Memory B cell (primary cell): ENCODE results near the gene TRO.
A peak's percentile ranks its signal among the peaks of the same experiment; 100 is the strongest.

Experiments
- ATAC-seq: fragments of 150-1000 bp; cut with Tn5 transposase; 2 replicates; pipeline ENCODE4 v1.10.0; 2021; ENCODE audit warnings: low read depth, mild to moderate bottlenecking, moderate library complexity
- DNase-seq, 2 donors: peaks; one replicate each; pipeline ENCODE4 v3.0.0; 2022; ENCODE audit warnings: low spot score in 2 of 2
- H3K27ac Mint-ChIP-seq: one replicate; pipeline ENCODE4 v1.8.0; 2022; ENCODE audit warnings: mild to moderate bottlenecking, moderate library complexity, mixed read lengths
- H3K27me3 Mint-ChIP-seq: one replicate; pipeline ENCODE4 v1.8.0; 2022; ENCODE audit warnings: mixed read lengths
- H3K36me3 Mint-ChIP-seq: one replicate; pipeline ENCODE4 v1.8.0; 2022; ENCODE audit warnings: mild to moderate bottlenecking, mixed read lengths
- H3K4me1 Mint-ChIP-seq: one replicate; pipeline ENCODE4 v1.8.0; 2022; ENCODE audit warnings: mixed read lengths
- H3K4me3 Mint-ChIP-seq: one replicate; pipeline ENCODE4 v1.8.0; 2022; ENCODE audit warnings: mild to moderate bottlenecking, moderate library complexity, mixed read lengths
- H3K9me3 Mint-ChIP-seq: one replicate; pipeline ENCODE4 v1.8.0; 2022; ENCODE audit warnings: mixed read lengths

TRO gene, protein sequence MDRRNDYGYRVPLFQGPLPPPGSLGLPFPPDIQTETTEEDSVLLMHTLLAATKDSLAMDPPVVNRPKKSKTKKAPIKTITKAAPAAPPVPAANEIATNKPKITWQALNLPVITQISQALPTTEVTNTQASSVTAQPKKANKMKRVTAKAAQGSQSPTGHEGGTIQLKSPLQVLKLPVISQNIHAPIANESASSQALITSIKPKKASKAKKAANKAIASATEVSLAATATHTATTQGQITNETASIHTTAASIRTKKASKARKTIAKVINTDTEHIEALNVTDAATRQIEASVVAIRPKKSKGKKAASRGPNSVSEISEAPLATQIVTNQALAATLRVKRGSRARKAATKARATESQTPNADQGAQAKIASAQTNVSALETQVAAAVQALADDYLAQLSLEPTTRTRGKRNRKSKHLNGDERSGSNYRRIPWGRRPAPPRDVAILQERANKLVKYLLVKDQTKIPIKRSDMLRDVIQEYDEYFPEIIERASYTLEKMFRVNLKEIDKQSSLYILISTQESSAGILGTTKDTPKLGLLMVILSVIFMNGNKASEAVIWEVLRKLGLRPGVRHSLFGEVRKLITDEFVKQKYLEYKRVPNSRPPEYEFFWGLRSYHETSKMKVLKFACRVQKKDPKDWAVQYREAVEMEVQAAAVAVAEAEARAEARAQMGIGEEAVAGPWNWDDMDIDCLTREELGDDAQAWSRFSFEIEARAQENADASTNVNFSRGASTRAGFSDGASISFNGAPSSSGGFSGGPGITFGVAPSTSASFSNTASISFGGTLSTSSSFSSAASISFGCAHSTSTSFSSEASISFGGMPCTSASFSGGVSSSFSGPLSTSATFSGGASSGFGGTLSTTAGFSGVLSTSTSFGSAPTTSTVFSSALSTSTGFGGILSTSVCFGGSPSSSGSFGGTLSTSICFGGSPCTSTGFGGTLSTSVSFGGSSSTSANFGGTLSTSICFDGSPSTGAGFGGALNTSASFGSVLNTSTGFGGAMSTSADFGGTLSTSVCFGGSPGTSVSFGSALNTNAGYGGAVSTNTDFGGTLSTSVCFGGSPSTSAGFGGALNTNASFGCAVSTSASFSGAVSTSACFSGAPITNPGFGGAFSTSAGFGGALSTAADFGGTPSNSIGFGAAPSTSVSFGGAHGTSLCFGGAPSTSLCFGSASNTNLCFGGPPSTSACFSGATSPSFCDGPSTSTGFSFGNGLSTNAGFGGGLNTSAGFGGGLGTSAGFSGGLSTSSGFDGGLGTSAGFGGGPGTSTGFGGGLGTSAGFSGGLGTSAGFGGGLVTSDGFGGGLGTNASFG (N-terminal part only)

GRCh38 chrX:54920610-54921426 is at the start of gene TRO:
TRO (plus strand) TSS chrX:54920824; CDS start chrX:54922247, 1,423 bp downstream.
- peaks cover 5% of the 10 kb centered on the region for H3K27me3 Mint-ChIP-seq
- no peaks in the 10 kb centered on the region for H3K36me3 Mint-ChIP-seq
- ATAC-seq (no peak), DNase-seq (no peak)
- peak within 1 kb of the TSS; percentile 94 for H3K4me3 Mint-ChIP-seq
- H3K27ac Mint-ChIP-seq = peak within 1 kb of the TSS; percentile 86
- peaks cover 18% of the 10 kb centered on the region for H3K4me1 Mint-ChIP-seq
- peaks cover 2% of the 10 kb centered on the region for H3K9me3 Mint-ChIP-seq

- Mint-ChIP-seq H3K27ac (no peak overlapping the region), H3K4me1 (no peaks in the 10 kb centered on the region), H3K27me3 (peaks cover 14% of the 10 kb centered on the region), H3K4me3 (no peak overlapping the region), H3K36me3 (no peaks in the 10 kb centered on the region), H3K9me3 (no peaks in the 10 kb centered on the region)
- no peak for DNase-seq
- no peak for ATAC-seq
Observed at GRCh38 chrX:54885740-54886139, 34.9 kb upstream of the TRO start.

DNA sequence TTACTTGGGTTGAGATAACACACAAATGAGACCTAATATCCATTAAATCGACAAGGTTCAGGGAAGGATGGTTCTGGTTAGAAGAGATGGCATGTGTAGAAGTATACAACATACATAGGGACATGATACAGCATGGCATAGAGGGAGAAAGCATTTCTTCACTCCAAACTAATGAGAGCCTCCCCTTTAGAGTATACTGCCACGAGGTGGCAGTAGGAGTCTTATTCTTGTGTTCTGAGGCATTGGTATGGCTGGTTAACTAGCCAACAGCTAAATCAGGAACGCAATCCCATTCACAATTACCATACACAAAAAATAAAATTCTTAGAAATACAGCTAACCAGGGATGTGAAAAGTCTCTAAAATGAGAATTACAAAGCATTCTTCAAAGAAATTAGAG is 29.1 kb upstream of the TRO start:
- Mint-ChIP-seq H3K4me3 (no peak overlapping the region), H3K36me3 (peaks cover 1% of the 10 kb centered on the region), H3K9me3 (peaks cover 4% of the 10 kb centered on the region), H3K27ac (no peak overlapping the region), H3K4me1 (no peaks in the 10 kb centered on the region), H3K27me3 (peaks cover 11% of the 10 kb centered on the region)
- DNase-seq = no peak
- ATAC-seq = peak; percentile 48

- Mint-ChIP-seq H3K4me1 (no peaks in the 10 kb centered on the region), H3K27me3 (peaks cover 2% of the 10 kb centered on the region), H3K36me3 (peaks cover 1% of the 10 kb centered on the region), H3K4me3 (no peak overlapping the region), H3K9me3 (peaks cover 4% of the 10 kb centered on the region), H3K27ac (no peak overlapping the region)
- ATAC-seq (no peak), DNase-seq (no peak)
Observed at GRCh38 chrX:54894159-54894558, 26.5 kb upstream of the TRO start.

DNA sequence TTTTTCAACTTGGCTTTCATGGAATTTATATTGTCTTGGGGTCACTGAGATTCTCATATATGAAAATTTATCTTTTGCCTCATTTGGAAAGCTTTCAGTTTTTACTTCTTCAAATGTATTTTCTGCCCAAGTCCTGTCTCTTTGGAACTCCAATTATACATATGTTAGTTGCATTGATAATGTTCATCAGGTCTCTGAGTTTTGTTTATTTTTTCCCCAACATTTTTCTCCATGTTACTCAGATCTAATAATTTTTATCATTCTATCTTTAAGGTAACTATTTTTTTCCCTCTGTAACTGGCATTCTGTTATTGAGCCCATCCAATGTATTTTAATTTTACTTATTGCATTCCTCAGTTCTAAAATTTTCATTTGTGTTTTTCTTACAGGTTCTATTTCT is 10.7 kb upstream of the TRO start:
- Mint-ChIP-seq H3K27me3 (peaks cover 1% of the 10 kb centered on the region), H3K9me3 (peaks cover 6% of the 10 kb centered on the region), H3K27ac (no peak overlapping the region), H3K4me3 (no peak overlapping the region), H3K36me3 (no peaks in the 10 kb centered on the region), H3K4me1 (peaks cover 4% of the 10 kb centered on the region)
- DNase-seq (no peak), ATAC-seq (no peak)

- DNase-seq (peak in 1 of 2 donors; percentile 30), ATAC-seq (peak; percentile 69)
Observed at GRCh38 chrX:54921427-54922021, 900 bp downstream of the TRO start.

GRCh38 chrX:54922547-54922946 is 1.9 kb downstream of the TRO start:
- ATAC-seq (no peak), DNase-seq (no peak)
- Mint-ChIP-seq H3K9me3 (no peaks in the 10 kb centered on the region), H3K27me3 (peaks cover 5% of the 10 kb centered on the region), H3K4me1 (peaks cover 18% of the 10 kb centered on the region), H3K36me3 (no peaks in the 10 kb centered on the region), H3K4me3 (peak overlapping the region; percentile 94), H3K27ac (no peak overlapping the region)

More at GRCh38 chrX:54921427-54922021, 900 bp downstream of the TRO start:
- Mint-ChIP-seq H3K4me3 (peak overlapping the region; percentile 94), H3K27me3 (peaks cover 5% of the 10 kb centered on the region), H3K9me3 (no peaks in the 10 kb centered on the region), H3K27ac (peak overlapping the region; percentile 86), H3K4me1 (peaks cover 18% of the 10 kb centered on the region), H3K36me3 (no peaks in the 10 kb centered on the region)

DNA sequence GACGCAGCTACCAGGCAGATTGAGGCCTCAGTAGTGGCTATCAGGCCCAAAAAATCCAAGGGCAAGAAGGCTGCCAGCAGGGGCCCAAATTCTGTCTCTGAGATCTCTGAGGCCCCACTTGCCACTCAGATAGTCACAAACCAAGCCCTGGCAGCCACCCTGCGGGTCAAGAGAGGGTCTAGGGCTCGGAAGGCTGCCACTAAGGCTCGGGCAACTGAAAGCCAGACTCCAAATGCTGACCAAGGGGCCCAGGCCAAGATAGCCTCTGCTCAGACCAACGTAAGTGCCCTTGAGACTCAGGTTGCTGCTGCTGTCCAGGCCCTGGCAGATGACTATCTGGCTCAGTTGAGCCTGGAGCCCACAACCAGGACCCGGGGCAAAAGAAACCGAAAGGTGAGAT is 2.8 kb downstream of the TRO start:
- ATAC-seq = no peak
- no peaks in the 10 kb centered on the region for H3K36me3 Mint-ChIP-seq
- H3K4me1 Mint-ChIP-seq = peaks cover 18% of the 10 kb centered on the region
- peaks cover 5% of the 10 kb centered on the region for H3K27me3 Mint-ChIP-seq
- H3K27ac Mint-ChIP-seq = no peak overlapping the region
- no peak for DNase-seq
- H3K9me3 Mint-ChIP-seq = no peaks in the 10 kb centered on the region
- no peak overlapping the region for H3K4me3 Mint-ChIP-seq

DNA sequence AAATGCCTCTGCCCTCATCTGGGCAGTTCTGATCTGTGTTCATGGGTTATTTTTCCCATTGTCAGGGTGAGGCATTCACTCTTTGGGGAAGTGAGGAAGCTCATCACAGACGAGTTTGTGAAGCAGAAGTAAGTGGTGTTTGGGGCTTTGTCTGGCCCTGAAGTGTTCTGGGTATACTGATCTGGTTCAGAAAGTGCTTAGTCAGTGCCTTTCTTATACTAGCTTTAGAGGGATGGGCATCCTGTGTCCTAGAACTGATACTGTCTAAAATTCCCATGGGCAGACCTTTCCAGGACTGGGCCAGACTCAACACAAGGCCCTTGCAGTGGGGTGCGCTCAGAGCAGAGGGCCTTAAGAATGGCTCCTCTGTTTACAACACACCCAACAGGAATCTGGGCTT is 6.4 kb downstream of the TRO start:
- H3K4me1 Mint-ChIP-seq = peaks cover 4% of the 10 kb centered on the region
- H3K27me3 Mint-ChIP-seq = no peaks in the 10 kb centered on the region
- no peak for ATAC-seq
- no peak overlapping the region for H3K27ac Mint-ChIP-seq
- H3K36me3 Mint-ChIP-seq = no peaks in the 10 kb centered on the region
- DNase-seq = no peak
- no peak overlapping the region for H3K4me3 Mint-ChIP-seq
- H3K9me3 Mint-ChIP-seq = no peaks in the 10 kb centered on the region

DNA sequence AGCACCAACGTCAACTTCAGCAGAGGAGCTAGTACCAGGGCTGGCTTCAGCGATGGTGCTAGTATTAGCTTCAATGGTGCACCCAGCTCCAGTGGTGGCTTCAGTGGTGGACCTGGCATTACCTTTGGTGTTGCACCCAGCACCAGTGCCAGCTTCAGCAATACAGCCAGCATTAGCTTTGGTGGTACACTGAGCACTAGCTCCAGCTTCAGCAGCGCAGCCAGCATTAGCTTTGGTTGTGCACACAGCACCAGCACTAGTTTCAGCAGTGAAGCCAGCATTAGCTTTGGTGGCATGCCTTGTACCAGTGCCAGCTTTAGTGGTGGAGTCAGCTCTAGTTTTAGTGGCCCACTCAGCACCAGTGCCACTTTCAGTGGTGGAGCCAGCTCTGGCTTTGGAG is 8.3 kb downstream of the TRO start:
- H3K4me3 Mint-ChIP-seq = no peak overlapping the region
- no peak overlapping the region for H3K27ac Mint-ChIP-seq
- DNase-seq (no peak), ATAC-seq (no peak)
- no peaks in the 10 kb centered on the region for H3K27me3 Mint-ChIP-seq
- H3K36me3 Mint-ChIP-seq = no peaks in the 10 kb centered on the region
- no peaks in the 10 kb centered on the region for H3K9me3 Mint-ChIP-seq
- no peaks in the 10 kb centered on the region for H3K4me1 Mint-ChIP-seq

DNA sequence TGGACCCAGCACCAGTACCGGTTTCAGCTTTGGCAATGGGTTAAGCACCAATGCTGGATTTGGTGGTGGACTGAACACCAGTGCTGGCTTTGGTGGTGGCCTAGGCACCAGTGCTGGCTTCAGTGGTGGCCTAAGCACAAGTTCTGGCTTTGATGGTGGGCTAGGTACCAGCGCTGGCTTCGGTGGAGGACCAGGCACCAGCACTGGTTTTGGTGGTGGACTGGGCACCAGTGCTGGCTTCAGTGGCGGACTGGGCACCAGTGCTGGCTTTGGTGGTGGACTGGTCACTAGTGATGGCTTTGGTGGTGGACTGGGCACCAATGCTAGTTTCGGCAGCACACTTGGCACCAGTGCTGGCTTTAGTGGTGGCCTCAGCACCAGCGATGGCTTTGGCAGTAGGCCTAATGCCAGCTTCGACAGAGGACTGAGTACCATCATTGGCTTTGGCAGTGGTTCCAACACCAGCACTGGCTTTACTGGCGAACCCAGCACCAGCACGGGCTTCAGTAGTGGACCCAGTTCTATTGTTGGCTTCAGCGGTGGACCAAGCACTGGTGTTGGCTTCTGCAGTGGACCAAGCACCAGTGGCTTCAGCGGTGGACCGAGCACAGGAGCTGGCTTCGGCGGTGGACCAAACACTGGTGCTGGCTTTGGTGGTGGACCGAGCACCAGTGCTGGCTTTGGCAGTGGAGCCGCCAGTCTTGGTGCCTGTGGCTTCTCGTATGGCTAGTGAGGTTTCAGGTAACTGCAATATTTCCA is 9.8 kb downstream of the TRO start:
- no peak for ATAC-seq
- Mint-ChIP-seq H3K9me3 (no peaks in the 10 kb centered on the region), H3K27ac (no peak overlapping the region), H3K27me3 (no peaks in the 10 kb centered on the region), H3K4me3 (no peak overlapping the region), H3K36me3 (no peaks in the 10 kb centered on the region), H3K4me1 (no peaks in the 10 kb centered on the region)
- no peak for DNase-seq

DNA sequence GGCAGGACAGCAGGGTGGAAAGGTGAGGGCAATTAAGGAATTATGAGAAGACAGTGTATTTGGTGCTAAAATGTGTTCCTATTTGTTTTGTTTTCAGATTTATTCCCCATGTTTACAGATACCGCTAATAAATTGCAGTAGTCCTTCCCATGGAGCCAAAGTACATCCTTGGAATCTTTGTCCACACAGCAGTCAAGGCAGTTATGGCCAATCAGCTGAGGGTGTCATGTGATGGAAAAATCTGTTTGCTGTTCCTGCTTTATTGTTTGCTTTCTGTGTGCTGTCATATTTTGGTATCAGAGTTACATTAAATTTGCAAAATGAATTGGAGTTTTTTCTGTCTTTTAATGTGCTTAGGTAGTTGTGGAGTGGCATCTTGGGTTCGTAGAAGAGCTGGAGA is 10.5 kb downstream of the TRO start:
- Mint-ChIP-seq H3K4me3 (no peak overlapping the region), H3K4me1 (no peaks in the 10 kb centered on the region), H3K27me3 (no peaks in the 10 kb centered on the region), H3K9me3 (no peaks in the 10 kb centered on the region), H3K36me3 (no peaks in the 10 kb centered on the region), H3K27ac (no peak overlapping the region)
- DNase-seq (no peak), ATAC-seq (no peak)
